ENCODE results near the gene CRMP1.
"Not testable (repeated sequence)": the region's sequence is repeated elsewhere in the genome, so short reads cannot be mapped to it uniquely, and the experiment has no call there.

CRMP1 gene

DNA sequence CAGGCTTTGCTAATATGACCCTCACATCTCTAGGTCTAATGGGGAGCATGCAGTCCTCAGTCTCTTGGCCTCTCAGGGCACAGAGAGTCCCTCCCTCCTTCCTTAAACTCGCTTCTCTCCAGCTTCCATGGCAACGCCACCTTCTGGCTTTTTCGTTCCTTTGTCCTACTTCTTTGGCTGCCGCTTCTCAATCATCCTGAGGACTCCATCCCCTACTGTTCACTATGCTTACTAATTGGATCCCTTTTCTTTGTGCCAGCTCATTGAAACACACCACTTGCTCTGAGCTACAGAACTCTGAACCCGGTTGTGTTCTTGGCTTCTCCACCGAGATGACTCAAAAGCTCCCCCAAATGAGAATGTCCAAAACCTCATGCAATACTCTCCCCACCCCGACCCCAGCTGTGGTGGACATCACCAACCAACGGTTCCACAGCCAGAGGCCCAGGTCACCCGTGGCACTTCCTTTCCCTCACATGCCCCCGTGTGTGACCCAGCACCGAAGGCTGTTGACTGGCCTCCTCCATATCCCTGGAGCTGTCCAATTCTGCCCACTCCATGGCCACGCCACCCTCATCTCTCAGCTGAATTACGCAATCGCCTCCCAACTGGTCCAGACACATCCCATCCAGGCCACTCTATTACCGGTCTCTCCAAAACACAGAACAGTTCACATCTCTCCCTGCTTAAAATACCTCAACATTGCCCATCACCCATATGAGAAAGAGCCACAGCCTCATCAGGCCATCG lies 34.7 kb downstream of the CRMP1 start:
- FAIRE-seq = no peak
- no peak for DNase-seq (ENCODE audit: insufficient read length, low spot score)
- TF ChIP-seq, protein P1, sequence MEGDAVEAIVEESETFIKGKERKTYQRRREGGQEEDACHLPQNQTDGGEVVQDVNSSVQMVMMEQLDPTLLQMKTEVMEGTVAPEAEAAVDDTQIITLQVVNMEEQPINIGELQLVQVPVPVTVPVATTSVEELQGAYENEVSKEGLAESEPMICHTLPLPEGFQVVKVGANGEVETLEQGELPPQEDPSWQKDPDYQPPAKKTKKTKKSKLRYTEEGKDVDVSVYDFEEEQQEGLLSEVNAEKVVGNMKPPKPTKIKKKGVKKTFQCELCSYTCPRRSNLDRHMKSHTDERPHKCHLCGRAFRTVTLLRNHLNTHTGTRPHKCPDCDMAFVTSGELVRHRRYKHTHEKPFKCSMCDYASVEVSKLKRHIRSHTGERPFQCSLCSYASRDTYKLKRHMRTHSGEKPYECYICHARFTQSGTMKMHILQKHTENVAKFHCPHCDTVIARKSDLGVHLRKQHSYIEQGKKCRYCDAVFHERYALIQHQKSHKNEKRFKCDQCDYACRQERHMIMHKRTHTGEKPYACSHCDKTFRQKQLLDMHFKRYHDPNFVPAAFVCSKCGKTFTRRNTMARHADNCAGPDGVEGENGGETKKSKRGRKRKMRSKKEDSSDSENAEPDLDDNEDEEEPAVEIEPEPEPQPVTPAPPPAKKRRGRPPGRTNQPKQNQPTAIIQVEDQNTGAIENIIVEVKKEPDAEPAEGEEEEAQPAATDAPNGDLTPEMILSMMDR (IDR thresholded peaks at IDR 0.05; ENCODE audit: insufficient read depth, missing control alignments) = no peak

GRCh38 chr4:5857199-5857598 lies 35.7 kb downstream of the CRMP1 start:
- peak; percentile 41 for FAIRE-seq
- TF ChIP-seq, protein P1 (IDR thresholded peaks at IDR 0.05; ENCODE audit: insufficient read depth, missing control alignments) = no peak
- DNase-seq (ENCODE audit: insufficient read length, low spot score) = no peak

DNA sequence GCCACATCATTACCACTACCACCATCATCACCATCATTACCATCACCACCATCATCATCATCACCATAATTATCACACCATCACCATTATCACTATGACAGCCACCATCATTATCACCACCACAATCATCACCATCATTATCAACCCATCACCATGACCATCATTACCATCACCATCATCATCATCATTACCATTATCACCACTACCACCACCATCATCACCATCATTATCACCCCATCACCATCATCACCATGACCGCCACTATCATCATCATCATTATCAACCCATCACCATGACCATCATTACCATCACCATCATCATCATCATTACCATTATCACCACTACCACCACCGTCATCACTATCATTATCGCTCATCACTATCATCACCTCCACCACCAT lies 36.5 kb downstream of the CRMP1 start:
- DNase-seq (ENCODE audit: insufficient read length, low spot score) = not testable (repeated sequence)
- peak; percentile 81 for FAIRE-seq

DNA sequence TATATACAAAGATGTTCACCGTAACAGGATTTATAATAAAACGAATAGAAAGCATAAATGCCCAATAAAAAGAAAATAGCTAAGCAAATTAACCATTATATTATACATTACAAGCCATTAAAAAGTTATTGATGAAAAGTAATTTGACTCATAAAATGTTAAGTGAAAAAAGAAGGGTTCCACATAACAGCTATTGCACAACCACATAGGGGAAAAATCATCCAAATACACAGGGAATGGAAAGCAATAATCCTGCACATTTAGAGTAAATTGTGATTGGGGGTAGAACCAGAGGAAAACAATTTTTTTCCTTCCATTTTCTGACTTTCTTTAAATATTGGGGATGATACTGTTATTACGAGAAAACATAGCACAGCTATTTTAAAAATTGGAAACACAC lies 38.0 kb downstream of the CRMP1 start:
- no peak for FAIRE-seq
- DNase-seq (ENCODE audit: insufficient read length, low spot score) = no peak
- TF ChIP-seq, protein P1 (IDR thresholded peaks at IDR 0.05; ENCODE audit: insufficient read depth, missing control alignments) = no peak

DNA sequence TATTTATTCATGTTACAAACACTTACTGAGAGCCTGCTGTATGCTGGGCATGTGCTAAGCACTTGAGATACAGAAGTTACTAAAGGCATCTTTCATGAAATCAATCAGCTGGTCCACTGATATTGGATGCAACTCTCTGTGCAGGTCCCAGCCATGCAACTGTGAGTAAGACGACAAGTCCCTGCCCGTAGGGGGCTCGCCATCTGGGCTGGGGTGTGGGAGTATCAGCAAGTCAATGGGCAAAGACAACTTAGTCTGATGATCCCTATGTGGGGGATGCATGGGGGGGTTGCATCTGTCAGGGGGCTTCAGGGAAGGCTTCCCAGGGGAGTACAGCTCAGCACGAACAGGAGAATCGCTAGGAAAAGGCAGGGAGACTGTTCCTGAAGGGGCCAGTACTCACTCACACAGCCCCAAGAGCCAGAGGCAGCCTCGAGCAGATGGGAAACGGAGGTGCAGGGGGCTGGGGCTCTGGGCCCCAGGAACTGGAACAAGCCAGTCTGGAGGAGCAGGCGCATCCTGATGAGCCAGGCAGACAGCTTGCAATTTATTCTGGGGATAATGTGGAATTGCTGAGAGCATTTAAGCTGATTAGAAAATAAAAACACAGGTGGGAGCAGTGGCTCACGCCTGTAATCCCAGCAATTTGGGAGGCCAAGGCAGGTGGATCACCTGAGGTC lies 40.2 kb downstream of the CRMP1 start:
- TF ChIP-seq, protein P1 (IDR thresholded peaks at IDR 0.05; ENCODE audit: insufficient read depth, missing control alignments) = no peak
- peak; percentile 82 for FAIRE-seq
- DNase-seq (ENCODE audit: insufficient read length, low spot score) = no peak

GRCh38 chr4:5851637-5852301 lies 41.1 kb downstream of the CRMP1 start:
- TF ChIP-seq, protein P1 (IDR thresholded peaks at IDR 0.05; ENCODE audit: insufficient read depth, missing control alignments) = no peak
- FAIRE-seq = no peak
- no peak for DNase-seq (ENCODE audit: insufficient read length, low spot score)

GRCh38 chr4:5845035-5845905 lies 47.6 kb downstream of the CRMP1 start:
- FAIRE-seq = no peak
- DNase-seq (ENCODE audit: insufficient read length, low spot score) = no peak

More at GRCh38 chr4:5845035-5845905, 47.6 kb downstream of the CRMP1 start:
- TF ChIP-seq, protein P1 (IDR thresholded peaks at IDR 0.05; ENCODE audit: insufficient read depth, missing control alignments) = no peak

Data from D721Med (cell line).